Head of caudate nucleus (tissue), 42 donors: ENCODE data around the gene THSD4.
"Not testable (repeated sequence)": the region's sequence is repeated elsewhere in the genome, so short reads cannot be mapped to it uniquely, and the experiment has no call there.

Experiments used
- DNase-seq, 42 donors: peaks; one replicate each; pipeline versions ENCODE4 v3.0.0 to v3.0.0-alpha.2; 2020 to 2021; ENCODE audit warnings: mixed read lengths in 7 of 42
- intact Hi-C: fragments of 100-400 bp; cut with DNase I; formaldehyde crosslinking; loops from one replicate; pipeline ENCODE4 v1.15.0; 2022

THSD4 gene

GRCh38 chr15:71367737-71368136 is 252.5 kb downstream of the THSD4 start:
- not testable (repeated sequence) for DNase-seq

DNA sequence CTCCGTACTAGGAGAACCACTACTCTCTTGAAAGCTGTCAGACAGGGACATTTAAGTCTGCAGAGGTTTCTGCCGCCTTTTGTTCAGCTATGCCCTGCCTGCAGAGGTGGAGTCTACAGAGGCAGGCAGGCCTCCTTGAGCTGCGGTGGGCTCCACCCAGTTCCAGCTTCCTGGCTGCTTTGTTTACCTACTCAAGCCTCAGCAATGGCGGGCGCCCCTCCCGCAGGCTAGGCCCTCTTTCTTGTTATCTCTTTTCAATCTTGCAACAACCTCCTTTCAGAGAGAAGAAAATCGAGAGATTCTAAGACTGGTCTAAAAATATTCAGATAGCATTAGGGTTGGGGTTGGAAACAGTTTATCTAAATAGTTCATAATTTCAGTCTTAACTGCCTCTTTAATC is 257.5 kb downstream of the THSD4 start:
- DNase-seq, intact Hi-C loops: not testable (repeated sequence)

More at GRCh38 chr15:71367737-71368136, 252.5 kb downstream of the THSD4 start:
- intact Hi-C loops, result not testable (repeated sequence)

GRCh38 chr15:71373917-71374316 is 258.6 kb downstream of the THSD4 start:
- intact Hi-C loops, result no loop called here
- no peak for DNase-seq

GRCh38 chr15:71374607-71375352 is 259.5 kb downstream of the THSD4 start:
- intact Hi-C loops, result no loop called here
- DNase-seq, result no peak

DNA sequence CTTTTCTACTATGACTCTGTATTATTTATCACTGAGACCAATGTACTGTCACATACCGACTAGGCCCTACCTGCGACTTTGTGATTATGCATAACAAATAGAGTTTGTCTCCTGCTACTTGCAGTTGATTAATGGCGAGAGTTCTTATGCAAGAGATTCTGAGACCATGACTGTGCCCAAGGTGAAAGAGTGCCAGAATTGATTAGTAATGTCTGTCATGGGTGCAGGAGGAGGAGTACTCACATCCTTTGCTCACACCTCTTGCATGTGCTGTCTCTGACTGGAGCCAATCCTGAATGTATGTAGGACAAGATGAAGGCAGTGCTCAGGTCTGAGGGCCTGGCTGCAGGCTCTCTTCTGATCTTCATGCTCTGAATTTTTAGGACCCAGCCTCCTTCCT is 260.7 kb downstream of the THSD4 start:
- intact Hi-C loops, result no loop called here

GRCh38 chr15:71379893-71380292 is 264.6 kb downstream of the THSD4 start:
- DNase-seq, result no peak
- intact Hi-C loops, result no loop called here

More for the DNA sequence above, 260.7 kb downstream of the THSD4 start:
- DNase-seq, result no peak

- no peak for DNase-seq
- intact Hi-C loops, result no loop called here
These were observed 265.1 kb downstream of the THSD4 start for GRCh38 chr15:71380345-71380744.

GRCh38 chr15:71384501-71384900 is 269.2 kb downstream of the THSD4 start:
- intact Hi-C loops, result no loop called here
- no peak for DNase-seq

DNA sequence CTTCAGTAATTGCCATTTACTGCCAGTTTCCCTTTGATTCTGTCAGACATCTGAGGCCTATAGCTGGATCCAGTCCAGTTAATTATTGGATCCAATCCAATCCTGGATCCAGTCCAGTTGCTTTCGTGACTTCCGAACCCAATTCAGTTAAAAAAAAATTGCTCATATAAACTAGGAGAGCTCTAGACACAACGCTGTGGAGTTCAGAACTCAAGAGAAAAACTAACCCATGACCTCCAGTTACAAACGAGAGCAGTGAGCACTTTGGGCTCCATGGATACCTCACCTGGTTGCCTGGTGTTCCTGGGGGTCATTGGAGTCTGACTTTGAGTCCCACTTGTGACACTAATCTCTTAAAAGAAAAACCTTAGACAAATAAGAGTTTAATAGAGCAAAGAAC is 269.8 kb downstream of the THSD4 start:
- intact Hi-C loops, result no loop called here
- no peak for DNase-seq

- no peak for DNase-seq
- intact Hi-C loops, result no loop called here
These were observed 270.2 kb downstream of the THSD4 start for GRCh38 chr15:71385457-71385856.

GRCh38 chr15:71386005-71386404 is 270.7 kb downstream of the THSD4 start:
- intact Hi-C loops, result no loop called here
- no peak for DNase-seq

DNA sequence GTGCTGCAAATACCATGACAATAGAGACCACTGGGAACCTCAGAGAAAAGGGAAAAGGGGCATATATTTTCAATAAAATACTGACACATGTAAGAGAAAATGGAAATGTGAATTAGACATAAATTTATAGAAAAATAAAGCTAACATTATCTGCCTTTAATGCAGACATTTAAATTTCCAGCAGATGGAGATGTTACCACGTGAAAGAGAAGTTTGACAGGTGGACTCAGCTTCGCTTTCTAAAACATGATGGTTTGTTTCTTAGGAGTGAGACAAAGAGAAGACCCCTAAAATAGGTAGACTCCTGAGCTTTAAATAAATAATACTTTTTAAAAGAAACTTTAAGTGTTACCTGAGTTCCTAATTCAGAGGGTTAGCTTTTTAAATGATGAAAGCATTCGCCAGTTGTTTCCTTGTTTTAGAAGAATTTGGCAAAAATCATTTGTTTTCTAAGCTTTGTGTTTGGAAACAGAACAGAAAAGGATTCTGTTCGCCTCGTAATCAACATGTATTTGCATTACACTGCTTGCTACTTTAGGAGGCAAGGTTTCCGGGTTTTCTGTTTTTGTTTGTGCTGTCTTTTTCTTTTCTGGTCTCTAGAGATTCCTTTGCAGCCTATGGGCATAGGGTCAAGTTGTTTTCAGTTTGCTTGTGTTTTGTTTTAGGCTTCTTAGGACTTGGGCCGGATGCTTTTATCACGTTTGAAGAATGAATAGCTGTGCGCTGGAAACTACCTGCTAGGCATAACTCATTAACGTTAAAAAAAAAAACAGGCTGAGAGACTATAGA is 271.4 kb downstream of the THSD4 start:
- intact Hi-C loops, result no loop called here
- DNase-seq, result peak in 2 of 42 donors; percentile 29 to 46

DNA sequence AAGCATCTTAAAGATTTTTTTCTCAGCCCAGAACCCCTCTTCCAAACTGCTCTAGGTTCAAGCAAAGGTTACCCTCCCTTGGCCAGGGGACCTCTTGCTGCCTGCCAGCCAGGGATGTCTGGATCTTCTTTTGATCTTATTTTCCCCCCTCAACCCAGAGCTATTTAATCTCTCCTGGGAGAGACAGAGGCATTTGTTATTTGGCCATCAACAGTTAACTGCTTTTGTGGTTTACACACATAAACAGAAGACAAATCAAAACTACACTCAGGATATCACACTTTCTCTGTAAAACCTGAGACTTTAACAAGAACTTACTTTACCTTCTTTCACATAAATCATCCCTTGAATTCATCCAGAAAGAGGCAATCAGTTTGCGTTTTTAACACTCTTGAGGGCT is 272.5 kb downstream of the THSD4 start:
- intact Hi-C loops, result no loop called here
- DNase-seq, result no peak

GRCh38 chr15:71390096-71390495 is 274.8 kb downstream of the THSD4 start:
- intact Hi-C loops, result no loop called here
- no peak for DNase-seq

DNA sequence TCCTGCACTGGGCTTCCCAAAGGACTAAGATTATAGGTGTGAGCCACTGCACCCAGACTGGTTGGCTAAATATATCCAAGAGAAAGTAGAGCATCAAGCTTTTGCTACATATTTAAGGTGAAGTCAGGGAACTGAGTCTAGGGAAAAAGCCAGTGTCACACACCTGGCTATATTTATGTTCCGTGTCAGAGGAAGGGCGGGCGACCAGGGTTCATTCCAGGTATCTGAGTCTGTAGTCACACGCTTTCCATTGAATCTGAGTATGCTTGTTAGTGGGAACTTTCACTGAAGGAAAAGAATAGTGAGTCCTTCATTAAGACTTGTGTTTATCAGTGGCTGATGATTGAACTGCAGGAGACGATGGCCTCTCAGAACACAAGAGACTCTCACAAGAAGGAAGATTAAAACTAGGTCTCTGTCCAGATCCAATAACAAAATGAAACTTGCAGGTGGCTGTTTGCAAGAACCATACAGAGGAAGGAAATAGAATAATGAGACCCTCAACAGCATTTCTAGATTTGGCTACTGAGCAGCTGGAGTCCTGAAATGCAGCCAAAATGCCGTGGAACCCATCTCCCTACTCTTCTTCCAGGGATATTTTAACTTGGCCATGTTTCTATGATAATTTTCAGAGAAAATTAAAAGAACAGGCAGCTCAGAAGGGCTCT is 276.3 kb downstream of the THSD4 start:
- intact Hi-C loops, result no loop called here
- no peak for DNase-seq

DNA sequence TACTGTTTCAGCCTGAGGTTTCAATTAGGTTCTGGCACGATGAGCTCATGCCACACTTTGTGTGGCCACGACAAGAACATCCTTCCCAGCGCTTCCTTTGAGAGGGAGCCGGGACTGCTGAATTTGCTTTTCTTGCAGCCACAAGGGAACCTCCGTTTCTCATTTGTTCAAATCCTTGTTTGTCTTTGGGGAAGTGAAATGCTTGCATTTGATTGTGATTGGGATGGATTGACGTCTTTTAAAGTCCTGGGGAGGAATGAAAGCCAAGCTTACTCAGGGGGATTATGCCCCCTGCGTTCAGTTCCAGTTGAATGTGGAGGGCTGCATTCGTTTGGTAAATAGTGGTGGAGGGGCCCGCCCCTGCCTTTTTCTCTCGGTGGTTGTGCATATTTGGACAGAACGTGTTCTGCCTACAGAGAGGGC is 277.6 kb downstream of the THSD4 start:
- intact Hi-C loops, result no loop called here
- DNase-seq, result peak in 4 of 42 donors; percentile 6 to 35 (median 18)

DNA sequence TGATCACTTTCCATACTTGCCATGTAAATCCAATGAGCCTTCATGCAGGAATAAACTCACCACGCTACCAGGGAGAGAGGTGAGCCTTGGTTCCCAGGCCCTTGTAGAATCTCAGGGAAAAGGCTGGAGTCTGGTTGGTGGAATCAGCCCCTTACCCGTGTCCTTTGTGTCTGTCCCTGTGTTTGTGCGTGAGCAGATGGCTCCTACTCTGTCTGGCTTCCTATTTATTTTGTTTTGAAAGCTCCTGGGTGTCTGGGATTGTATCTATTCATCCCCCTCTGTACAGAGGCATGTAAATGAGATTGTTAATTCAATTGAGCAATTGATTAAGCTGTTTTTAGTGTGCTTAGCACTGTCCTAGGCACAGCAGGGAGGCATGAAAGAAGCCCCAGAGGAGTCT is 278.1 kb downstream of the THSD4 start:
- DNase-seq, result no peak
- intact Hi-C loops, result no loop called here

DNA sequence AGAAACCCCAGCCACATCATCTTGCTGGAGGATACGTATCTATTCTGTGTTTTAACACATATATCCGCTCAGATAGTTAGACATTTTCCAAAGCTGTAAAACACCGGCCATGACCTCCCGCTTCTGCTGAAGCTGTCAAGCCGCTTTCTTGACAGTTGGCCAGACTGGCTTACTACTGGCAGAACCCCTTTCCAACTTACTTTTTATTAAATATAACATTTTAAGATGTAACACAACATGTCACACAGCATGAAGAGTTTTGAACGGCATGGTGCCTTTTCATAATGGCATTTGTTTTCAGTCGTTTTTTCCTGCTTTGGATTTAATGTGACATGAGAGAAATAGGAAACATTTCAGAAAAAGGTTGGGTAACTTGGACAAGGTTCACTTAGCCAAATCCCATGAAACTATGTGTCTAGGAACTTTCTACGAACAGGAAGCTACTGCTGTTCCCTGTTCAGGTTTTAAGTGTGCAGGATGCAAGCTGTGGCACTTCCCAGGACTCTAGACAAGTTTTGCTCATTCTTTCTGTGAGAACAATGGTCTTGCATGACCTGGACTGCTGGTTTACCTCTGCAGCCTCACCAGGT is 281.4 kb downstream of the THSD4 start:
- DNase-seq, result no peak

DNA sequence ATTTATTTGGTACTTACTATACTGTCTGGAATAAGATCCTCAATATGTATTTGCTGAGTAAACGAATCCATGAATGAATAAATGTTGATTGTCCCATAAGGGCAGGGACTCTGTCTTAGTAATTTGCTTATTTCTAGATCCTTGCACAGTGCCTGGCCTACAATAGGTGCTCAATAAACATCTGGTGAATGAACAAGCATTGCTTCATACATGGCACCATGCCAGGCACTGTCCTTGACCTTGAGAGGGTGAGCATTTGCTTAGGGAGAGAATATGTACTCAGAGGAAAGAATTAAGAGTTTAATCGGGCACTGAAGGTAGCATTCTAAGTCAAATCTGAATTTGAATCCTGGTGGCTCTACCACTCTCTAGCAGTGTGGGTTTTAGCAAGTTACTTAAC is 282.1 kb downstream of the THSD4 start:
- no peak for DNase-seq
- intact Hi-C loops, result no loop called here

More for the DNA sequence above, 281.4 kb downstream of the THSD4 start:
- intact Hi-C loops, result no loop called here

- no peak for DNase-seq
- intact Hi-C loops, result no loop called here
These were observed 285.0 kb downstream of the THSD4 start for GRCh38 chr15:71400294-71400693.
